Measurements from ENCODE around the gene SLC22A4.
A peak's percentile ranks its signal among the peaks of the same experiment; 100 is the strongest.

The SLC22A4 gene

DNA sequence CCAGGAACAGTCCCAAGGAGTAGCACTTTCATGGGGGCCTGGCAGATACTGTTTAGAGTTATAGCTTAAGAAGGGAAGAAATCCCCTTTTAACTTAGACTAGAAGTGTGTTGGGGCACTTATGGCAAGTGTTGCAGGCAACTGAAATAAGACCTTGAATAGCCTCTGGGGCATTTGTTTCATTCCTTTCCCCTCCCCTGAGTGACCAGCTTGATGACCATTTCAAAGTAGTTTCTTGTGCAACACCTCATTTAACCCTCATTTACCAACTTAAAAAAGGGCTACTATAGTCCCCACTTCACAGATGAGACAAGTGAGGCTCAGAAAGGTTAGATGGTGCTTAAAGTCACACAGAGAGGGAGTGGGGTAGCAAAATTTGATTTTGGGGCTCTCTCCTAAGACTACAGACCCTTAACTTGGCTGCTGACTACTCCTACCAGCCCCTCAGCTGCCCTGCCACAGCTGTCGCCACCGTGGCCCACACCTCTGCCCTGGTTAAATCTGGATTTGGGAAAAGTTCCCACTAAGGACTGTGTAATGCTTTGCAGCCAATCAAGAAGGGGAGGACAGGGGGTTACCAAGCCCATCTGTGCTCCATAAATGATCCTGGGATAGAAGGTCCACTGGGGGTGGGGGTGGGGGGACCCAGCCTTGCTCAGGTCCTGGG, 31.2 kb upstream of the SLC22A4 start:
- no peak for DNase-seq

DNA sequence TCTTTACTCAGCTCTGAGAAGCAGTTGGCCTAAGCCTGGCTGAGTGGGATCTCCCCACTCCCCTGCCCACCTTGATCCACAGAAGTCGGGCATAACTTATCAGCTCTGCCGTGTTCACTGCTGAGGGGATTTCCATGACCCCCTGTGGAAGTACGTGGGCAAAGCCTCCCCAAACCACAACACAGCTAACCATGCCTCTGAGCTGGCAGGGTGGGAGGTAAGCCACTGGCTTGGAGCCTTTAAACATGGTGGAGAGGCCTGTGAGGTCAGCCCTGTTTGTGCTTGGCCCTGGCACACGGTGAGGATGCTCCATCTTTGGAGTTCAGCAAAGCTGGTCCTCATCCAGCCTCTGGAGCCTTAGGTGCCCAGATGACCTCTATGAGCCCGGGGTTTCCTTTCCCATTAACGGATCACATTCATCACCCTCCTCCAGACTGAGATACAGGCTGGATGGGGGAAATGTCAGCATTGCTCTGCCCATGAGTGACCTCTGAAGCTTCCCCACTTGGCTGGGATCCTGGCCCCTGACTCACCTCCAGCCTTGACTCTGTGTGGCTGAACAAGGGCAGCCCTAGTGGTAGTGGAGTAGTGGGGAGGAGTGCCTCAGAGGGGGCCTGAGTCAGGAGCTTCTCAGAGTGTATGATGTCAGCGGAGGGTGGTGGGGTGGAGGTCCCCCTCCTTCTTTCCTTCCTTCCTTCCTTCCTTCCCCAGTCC, 30.5 kb upstream of the SLC22A4 start:
- DNase-seq: no peak

DNA sequence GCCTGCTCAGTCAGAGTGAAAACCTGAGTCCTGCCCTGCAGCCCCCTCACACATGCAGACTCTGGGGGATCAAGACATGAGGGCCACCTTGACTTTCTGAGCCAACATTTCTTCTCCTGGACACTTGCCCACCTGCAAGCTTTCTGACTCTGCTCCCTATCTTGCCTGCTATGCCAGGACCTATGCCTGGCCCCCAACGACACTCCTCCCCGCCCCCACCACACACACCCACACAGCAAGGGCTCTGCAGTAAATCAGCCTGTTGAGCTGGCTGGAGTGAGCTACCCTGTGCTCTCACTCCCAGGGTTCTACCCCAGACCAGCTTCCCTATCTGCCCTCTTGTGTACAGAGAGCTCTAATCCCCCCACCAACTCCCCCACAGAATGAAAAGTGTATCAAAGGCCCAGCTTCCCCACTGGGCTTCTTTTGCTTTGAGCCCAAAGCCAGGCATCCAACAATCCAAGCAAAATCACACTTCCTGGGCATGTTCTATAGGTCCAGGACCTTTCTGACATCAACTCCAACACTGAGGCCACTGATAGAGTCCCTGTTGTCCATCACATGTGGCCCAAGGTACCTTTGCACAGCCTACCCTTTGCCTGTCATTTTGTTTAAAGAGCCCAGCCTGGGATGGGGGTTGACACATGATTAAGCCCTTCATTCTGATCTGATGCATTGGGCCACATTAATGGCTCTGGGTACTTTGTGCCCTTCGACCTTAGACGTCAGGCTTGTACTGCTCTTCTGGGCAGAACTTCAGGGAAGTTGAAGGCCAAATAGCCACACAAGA, 29.5 kb upstream of the SLC22A4 start:
- DNase-seq: no peak

DNA sequence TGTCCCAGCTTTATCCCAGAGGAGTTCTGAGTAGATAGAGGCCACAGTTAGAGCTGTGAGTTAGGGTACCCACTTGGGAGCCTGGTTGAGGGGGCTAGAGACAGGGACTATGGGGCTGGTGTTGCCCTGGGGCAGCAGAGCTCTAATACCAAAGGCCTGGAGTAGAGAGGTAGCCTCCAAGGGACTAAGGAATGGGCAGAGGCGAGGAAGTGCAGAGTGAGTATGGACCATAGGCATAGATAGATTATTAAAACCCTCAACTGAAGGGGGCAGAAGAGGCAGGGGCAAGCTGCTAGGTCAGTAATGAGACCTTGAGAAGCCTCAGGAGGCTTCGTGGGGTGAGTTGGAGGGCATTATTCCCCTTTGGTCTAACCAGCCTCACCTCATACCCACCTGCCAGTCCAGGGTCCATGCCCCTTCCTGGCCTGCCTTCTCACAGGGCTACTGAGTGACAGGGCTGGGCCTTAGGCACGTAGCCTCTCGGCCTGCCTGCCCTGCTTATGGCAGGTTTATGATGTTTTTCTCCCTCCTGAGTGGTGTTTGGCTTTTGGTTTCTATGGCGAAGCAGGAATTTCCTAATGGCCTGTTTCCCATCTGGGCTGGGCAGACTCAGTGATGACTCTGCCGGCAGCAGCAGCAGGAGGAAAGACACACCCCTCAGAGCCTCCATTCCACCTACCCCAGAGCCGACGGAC, 28.7 kb upstream of the SLC22A4 start:
- no peak for DNase-seq

DNA sequence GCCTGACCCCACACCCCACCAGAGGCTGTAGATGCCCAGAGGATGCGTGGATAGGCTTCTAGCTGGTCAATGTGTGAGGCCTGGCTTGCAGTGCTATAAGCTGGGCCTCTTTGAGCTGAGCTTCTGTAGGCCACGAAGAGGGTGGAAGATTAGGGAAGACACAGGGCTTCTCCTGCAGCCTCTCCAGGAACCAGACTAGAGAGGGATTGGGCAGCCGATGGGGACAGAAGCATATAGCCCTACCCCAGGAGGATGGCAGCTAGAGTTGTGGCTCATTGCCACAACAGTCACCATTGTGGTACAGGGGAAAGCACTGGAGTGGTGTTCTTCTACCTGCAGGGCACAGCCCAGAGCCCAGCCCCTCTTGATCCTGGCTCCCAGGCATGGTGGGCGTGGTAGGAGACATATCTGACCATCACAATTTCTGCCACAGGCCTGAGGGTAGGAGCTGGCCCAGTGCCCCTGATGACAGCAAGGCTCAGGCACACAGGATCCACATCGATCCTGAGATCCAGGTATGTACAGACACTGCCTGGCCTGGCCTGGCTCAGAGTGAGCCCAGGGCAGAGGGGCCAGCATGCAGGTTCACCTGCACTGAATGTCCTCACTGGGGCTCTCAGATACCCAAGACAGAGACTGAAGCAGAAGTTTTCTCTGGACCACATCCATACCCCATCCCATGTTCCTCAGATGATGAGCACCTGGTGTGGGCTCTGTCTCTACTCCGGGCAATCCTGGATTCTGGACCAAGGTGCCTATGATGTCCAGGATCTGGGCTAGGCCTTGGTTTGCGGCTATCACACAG, 28.0 kb upstream of the SLC22A4 start:
- no peak for DNase-seq

DNA sequence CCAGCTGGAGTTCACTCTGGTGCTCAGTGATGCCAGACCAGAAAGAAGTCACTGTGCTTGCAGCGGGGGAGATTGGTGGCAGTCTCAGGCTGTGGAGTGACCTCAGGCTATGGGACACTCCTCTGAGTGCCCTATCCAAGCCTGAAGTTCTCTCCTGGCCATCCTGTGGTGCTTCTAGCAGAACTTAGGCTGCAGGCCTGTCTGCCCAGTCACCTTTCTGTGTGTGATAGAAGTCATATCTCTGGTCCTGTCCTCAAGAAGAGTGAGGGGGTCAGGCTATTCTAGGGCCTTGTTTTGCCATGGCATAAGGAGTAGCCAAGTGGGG, 27.4 kb upstream of the SLC22A4 start:
- DNase-seq: no peak

DNA sequence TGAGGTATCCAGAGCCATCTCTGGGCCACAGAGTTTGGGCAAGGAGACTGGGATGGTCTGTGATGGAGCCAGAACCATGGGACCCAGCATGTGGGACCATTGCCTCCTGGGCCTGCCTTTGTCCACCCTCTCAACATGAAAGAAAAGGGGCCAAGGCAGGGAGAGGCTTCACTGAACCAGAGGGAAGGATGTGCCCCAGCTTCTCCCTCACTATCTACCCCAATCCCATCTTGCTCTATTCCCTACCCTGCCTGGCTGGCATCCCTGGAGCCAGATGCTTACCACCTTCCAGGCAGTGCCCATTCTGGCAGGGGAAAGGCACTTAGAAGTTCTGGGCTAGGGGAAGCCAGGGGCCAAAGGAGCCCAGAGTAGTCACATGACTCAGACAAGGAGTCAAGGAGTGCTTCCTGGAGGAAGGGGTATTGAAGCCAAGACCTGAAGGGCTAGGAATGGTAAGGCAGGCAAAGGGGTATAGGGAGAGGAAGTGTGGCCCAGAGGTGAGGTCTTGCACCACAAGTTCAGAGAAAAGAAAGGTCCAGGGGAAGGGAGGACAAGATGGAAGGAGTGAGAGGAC, 26.9 kb upstream of the SLC22A4 start:
- DNase-seq: no peak

DNA sequence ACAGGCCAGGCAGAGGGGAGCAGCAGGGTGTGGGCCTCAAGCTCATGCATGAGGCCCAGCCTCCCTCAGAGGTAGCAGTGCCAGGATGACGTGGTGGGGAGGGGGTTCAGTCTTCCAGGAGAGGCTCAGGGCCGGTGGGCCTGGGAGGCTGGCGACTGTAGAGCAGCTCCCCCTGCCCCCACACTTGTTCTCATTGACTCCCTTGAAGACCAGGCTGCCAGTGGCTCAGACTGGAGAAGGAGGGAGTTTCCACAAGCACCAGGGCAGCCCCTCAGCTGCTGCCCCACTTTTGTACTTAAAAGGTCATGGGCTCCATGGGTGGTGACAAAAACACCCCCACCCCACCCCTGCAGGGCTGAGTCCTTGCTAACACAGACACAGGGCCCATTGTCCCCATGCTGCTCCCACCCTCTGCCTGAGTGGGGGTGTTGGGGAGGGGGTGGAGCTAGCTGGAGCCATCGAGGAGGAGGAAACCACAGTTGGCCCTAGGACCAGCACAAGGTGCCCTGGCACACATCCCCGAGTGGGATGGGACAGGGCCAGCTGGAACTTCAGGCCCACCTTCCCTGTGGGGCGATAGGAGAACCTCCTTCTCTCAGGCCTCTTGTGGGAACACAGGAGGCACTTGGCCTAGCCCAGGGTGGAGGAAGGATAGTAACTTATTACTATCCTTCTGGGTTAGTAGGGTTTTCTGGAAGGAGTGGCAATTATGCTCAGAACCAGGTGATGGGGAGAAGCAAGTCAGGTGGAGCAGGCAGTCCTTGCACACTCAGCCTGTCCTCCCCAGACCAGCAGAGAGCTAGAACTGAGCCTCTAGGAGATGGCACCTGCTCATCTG, 26.0 kb upstream of the SLC22A4 start:
- no peak for DNase-seq

DNA sequence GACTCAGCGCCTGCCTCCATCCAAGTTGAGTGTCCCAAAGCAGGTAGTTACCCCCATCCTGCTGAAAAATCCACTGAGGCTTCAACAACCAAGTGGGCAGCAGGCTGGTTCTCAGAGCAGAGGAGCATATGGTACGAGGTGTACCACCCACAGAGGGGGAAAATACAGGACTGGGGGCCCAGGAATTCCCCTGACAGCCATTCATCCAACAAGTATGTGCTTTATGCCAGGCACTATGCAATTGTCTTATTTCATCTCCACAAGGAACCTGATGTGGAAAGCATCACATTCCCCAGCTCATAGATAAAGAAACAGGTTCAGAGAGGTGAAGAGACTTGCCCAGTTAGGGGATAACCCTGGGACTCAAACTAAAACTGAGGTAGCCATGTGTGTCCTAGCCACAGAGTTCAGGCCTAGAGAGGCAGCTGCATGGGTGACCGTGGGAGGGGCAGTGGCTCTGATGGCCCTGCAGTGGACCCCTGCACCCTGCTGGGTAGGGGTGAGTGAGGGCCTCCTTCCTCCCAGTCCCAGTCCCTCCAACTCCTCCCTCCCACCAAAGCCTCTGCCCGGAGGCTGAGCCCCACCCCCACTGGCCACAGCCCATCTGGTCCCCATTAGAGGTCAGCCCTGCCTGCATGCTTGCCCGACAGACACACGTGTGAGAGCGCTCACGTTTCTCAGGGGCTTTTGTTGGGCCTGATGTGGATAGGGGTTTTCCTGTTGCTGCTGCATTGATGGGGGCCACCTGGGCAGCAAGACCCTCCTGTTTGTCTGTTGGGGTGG, 25.2 kb upstream of the SLC22A4 start:
- no peak for DNase-seq

DNA sequence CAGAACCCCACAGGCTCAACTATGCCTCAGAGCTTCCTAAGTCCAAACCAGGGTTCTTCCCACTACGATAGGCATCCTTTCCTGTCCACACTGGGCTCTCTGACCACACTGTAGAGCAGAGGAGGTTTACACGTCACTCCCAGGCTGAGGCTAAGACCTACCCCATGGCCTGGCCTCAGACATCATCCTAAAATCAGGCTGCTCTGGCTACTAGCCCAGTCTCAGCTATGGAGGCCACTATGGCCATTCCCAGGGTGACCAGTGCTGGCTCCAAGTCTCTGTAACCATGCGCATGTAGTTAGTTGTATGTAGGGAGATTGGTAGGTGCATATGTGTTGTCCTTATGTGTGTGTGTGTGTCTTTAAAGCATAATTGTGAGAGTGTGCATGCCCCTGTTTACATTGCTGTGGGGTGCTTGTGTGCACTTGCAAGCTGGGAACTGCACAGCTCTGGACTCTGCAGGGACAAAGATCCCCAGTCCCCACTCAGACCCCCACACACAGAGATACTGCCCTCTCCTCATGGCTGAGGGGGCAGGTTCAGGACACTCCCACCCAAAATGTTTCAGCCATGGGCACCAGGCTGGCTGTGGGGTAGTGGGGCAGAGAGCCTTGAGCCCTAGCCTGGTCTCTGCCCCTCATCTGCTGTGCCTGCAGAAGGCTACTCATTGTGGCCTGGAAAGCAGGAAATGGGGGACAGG, 24.4 kb upstream of the SLC22A4 start:
- DNase-seq: no peak

DNA sequence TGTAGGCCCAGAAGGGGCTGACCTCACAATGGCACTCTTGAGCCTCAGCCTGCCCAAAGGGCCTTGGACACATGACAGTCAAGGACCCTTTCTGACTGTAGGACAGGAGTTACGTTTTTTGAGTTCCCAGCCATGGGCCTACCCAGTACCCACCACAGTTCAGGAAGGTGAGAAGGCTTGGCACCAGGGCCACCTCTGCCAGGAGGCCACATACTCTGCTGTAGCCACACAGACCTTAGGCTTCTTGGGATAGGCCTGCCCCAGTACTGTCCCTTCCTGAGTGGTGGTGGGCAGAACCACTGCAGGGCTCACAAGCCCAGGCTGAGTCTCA, 23.9 kb upstream of the SLC22A4 start:
- no peak for DNase-seq

DNA sequence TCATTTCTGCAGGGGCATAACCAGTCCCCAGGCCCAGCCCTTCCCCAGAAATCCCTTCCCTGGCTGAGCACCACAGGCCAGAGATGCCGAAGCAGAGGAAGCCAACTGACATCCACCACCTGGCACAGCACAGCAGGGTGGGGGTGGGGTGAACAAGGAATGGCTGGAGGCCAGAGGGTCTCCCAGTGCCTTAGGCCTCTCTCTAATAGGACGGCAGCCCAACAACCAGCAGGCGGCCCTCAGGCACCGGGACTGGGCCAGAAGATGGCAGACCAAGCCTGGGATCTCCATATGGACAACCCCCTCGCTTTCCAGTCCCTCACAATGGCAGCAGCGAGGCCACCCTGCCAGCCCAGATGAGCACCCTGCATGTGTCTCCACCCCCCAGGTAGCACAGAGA, 23.5 kb upstream of the SLC22A4 start:
- no peak for DNase-seq

DNA sequence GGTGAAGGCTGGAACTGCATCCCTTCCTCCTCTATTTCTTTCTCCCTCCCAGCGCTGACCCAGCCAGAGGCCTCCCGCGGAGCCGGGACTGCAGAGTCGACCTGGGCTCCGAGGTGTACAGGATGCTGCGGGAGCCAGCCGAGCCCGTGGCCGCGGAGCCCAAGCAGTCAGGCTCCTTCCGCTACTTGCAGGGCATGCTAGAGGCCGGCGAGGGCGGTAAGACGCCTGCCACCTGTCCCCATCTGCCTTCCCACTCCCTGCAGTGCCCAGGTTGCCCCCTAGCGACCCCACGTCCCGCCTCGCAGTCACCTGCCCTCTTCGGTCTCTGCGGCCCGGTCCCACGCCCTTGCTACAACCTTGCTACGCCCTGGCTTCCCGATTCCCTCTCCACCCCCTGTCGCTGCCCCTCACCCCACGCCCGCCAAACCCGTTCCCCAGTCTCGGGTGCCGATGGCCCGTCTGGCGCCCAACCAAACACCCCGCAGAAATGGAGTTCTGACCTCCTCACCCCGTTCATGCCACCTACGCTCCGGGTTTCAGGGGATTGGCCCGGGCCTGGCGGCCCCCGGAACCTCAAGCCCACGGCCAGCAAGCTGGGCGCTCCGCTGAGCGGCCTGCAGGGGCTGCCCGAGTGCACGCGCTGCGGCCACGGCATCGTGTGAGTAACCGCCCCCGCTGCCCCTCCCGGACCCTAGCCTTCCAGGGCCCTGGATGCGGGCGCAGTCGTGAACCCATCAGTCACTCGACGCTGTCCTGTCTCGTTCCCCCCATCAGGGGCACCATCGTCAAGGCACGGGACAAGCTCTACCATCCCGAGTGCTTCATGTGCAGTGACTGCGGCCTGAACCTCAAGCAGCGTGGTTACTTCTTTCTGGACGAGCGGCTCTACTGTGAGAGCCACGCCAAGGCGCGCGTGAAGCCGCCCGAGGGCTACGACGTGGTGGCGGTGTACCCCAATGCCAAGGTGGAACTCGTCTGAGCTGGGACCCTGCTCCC, 22.6 kb upstream of the SLC22A4 start:
- DNase-seq: no peak

DNA sequence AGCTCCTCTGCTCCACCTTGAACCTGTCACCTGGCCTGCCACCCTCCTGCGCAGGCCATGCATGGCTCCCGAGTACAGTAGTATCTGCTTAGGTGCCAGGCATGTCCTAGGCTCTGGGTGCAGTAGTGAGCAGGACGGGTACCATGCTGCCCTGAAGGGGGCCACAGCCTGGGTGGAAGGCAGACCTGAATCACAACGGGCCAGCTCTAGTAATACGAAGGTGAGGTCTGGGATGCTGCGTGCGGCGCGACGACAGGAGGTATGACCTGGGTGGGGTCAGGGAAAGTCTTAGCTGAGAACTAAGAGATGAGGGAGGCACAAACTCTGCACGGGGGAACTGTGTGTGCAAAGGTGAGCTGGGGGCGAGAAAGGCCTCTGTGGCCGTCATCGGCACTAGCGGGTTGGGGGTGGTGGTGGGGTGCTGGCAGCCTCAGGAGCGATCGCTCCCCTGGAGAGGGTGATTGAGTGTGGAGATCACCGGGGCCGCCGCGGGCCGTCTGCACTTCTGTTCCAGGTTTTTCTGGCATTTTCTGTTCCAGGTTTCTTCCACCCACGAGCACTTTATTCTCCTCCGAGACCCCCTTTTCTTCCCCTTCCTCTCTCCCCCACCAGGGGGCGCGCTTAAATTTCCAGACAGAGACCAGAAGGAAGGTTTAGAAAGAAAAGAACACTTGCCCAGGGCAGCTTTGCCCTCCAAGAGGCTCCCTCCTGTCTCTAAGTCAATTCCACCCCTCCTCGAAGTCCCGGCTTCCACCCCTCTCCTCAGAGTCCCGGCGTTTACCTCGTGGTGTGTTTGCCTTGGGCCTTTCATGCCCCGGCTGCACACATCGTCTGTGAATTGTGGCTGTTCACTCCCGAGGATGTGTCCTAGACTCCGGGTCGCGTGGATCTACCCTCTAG, 21.6 kb upstream of the SLC22A4 start:
- DNase-seq: peak; percentile 50

DNA sequence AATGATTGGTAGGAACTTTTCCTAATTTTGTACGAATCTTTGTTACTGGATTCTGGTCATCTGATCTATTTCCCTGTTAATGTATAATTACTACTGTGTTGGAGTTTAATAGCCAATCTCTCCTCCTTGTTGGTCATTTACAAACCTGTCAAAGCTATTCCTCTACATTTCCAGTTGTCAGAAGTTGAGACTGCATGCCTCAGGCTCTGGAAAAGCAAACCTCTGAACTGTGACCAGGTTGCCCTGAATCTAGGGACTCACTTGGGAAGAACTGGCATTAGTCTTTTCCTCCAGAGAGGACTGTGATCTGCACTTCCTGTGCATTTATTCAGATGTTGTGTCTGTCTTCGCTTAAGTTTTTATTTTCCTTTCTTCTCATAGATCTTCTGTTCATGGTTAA, 20.6 kb upstream of the SLC22A4 start:
- no peak for DNase-seq

DNA sequence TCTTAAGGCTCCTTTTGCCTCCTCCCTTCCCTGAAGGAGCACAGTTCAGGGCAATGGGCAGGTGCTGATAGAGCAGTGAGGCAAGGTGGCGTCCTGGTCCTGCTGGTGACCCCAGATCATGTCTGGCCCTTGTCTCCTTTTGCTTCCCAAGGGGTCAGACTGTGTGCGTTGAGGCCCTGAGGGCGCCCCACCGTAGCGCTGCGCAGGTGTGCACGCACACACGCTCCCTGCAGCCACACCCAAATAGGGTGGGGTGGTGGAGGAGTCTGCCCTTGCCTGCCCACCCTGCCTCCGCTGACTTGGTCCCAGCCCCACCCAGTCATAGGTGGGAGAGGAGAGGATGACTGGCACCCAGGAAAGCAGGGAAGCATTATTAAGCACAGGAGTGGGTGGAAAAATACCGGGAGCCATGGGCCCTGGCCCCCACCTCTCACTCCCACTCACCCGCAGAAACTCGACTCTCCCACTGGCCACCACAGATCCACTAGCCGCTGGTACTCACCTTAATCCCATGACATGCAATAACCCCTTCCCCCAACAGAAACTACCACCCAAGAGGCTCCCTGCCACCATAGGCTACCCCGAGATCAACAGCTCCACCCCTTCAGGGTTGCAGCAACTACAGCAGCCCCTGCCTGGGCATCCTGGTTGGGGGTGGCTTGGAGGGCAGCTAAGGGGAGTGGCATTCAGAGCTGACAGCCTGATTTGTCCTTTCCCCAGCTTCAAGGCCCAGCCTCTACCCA, 20.0 kb upstream of the SLC22A4 start:
- DNase-seq: no peak
